ENCODE results near the gene MAD1L1.

DNA sequence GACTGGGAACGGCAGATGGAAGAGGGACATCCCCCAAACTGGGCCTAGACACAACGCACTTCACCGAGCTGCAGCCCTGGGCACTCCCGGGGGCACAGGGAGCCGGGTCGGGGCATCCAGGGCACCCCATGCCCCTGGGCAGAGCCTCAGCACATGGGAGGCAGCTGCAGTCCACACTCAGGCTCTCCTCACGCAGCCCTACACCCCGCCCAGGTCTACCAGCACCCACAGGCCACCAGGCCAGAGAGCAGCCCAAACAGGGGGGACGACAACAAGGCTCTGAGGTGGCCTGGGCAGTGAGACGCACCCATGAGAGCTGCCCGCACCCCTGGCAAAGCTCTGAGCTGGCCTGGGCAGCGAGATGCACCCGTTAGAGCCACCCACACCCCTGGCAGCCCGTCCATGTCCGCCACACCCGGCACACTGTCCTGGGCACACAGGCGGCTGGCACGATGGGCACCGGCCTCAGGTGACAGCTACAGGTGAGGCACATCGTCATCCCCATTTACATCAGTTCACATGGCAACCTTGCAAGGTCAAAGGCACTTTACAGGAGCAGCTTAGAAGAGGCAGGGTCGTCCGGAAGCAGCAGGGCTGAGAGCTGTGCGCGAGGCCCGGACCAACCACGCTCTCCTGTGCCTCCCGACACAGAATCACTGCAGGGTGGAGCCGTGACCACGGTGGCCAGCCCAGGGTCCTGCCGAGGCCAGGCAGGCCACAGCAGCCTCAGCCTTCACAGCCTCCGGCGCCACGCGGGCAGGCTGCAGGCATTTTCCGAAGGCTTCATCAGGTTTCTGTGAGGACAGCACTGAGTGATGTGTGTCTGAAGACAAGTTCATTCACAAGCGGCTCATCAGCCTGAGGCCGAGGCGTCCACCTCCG is 228.6 kb downstream of the MAD1L1 start:
- TF ChIP-seq EZH2 (IDR thresholded peaks at IDR 0.05; ENCODE audit: insufficient read depth, poor library complexity, severe bottlenecking) (no peak), EZH2phosphoT487 (IDR thresholded peaks at IDR 0.05; ENCODE audit: insufficient read depth, low read depth) (no peak)
